ENCODE measurements around the gene SYNPO. TPM values are rescaled to one million over a fixed set of nuclear protein-coding genes. Genes with fewer than 3 reads are reported as not detected.

SYNPO gene
- total RNA-seq, 1 donor from 2014 or later = 0.41 TPM

- Histone ChIP-seq H3K9me3 (ENCODE audit: low read depth) (no peaks in the 10 kb centered on the region), H3K27ac (no peak overlapping the region), H4K20me1 (ENCODE audit: low read depth) (no peaks in the 10 kb centered on the region), H3F3A (ENCODE audit: low read depth) (peaks cover 9% of the 10 kb centered on the region), H3K27me3 (no peaks in the 10 kb centered on the region), H2AFZ (replicated peaks) (no peak overlapping the region), H3K4me3 (no peak overlapping the region), H3K79me2 (ENCODE audit: low read depth) (no peaks in the 10 kb centered on the region), H3K36me3 (no peaks in the 10 kb centered on the region), H3K4me2 (no peak overlapping the region), H3K9ac (no peak overlapping the region), H3K4me1 (peaks cover 21% of the 10 kb centered on the region)
- Mint-ChIP-seq H3K4me1 (peaks cover 12% of the 10 kb centered on the region), H3K27ac (no peak overlapping the region), H3K4me3 (peak overlapping the region; percentile 24), H3K36me3 (no peaks in the 10 kb centered on the region), H3K27me3 (ENCODE audit: insufficient read depth, low read depth) (peaks cover 2% of the 10 kb centered on the region), H3K9me3 (no peaks in the 10 kb centered on the region)
- no peak for DNase-seq (ENCODE audit: low spot score)
- no peak for TF ChIP-seq CTCF (IDR thresholded peaks at IDR 0.05)
- TF ChIP-seq EZH2 (IDR thresholded peaks at IDR 0.05) = no peak
- TF ChIP-seq EZH2phosphoT487 (IDR thresholded peaks at IDR 0.05) = no peak
Observed at GRCh38 chr5:150662731-150663516, 22.5 kb downstream of the SYNPO start.

GRCh38 chr5:150663936-150664335 lies 23.5 kb downstream of the SYNPO start:
- no peaks in the 10 kb centered on the region for H3K9me3 Mint-ChIP-seq
- DNase-seq (ENCODE audit: low spot score) = no peak
- peaks cover 2% of the 10 kb centered on the region for H3K27me3 Mint-ChIP-seq (ENCODE audit: insufficient read depth, low read depth)
- no peak overlapping the region for H3K9ac ChIP-seq
- H3K4me3 ChIP-seq = no peak overlapping the region
- H2AFZ ChIP-seq (replicated peaks) = no peak overlapping the region
- no peak overlapping the region for H3K4me2 ChIP-seq
- H3K36me3 ChIP-seq = no peaks in the 10 kb centered on the region
- H3K4me1 ChIP-seq = peaks cover 21% of the 10 kb centered on the region
- TF ChIP-seq EZH2 (IDR thresholded peaks at IDR 0.05) (no peak), CTCF (IDR thresholded peaks at IDR 0.05) (no peak), EZH2phosphoT487 (IDR thresholded peaks at IDR 0.05) (no peak)
- no peaks in the 10 kb centered on the region for H3K36me3 Mint-ChIP-seq
- H3K27me3 ChIP-seq = no peaks in the 10 kb centered on the region
- no peak overlapping the region for H3K27ac ChIP-seq
- H3K9me3 ChIP-seq (ENCODE audit: low read depth) = no peaks in the 10 kb centered on the region
- H3K27ac Mint-ChIP-seq = no peak overlapping the region
- peaks cover 9% of the 10 kb centered on the region for H3F3A ChIP-seq (ENCODE audit: low read depth)
- H3K4me1 Mint-ChIP-seq = peaks cover 12% of the 10 kb centered on the region
- no peaks in the 10 kb centered on the region for H3K79me2 ChIP-seq (ENCODE audit: low read depth)
- H4K20me1 ChIP-seq (ENCODE audit: low read depth) = no peaks in the 10 kb centered on the region
- H3K4me3 Mint-ChIP-seq = no peak overlapping the region

- H3K36me3 ChIP-seq = no peaks in the 10 kb centered on the region
- H3K9me3 ChIP-seq (ENCODE audit: low read depth) = no peaks in the 10 kb centered on the region
- peaks cover under 1% of the 10 kb centered on the region for H3K27me3 ChIP-seq
- peaks cover 8% of the 10 kb centered on the region for H3K4me1 Mint-ChIP-seq
- H3K36me3 Mint-ChIP-seq = no peaks in the 10 kb centered on the region
- H3K4me1 ChIP-seq = peaks cover 16% of the 10 kb centered on the region
- no peaks in the 10 kb centered on the region for H3K79me2 ChIP-seq (ENCODE audit: low read depth)
- H3K27ac ChIP-seq = no peak overlapping the region
- peaks cover 2% of the 10 kb centered on the region for H3K27me3 Mint-ChIP-seq (ENCODE audit: insufficient read depth, low read depth)
- H4K20me1 ChIP-seq (ENCODE audit: low read depth) = no peaks in the 10 kb centered on the region
- TF ChIP-seq EZH2 (IDR thresholded peaks at IDR 0.05) (no peak), CTCF (IDR thresholded peaks at IDR 0.05) (no peak), EZH2phosphoT487 (IDR thresholded peaks at IDR 0.05) (no peak)
- H2AFZ ChIP-seq (replicated peaks) = no peak overlapping the region
- peaks cover 10% of the 10 kb centered on the region for H3F3A ChIP-seq (ENCODE audit: low read depth)
- no peak for DNase-seq (ENCODE audit: low spot score)
- H3K4me3 Mint-ChIP-seq = no peak overlapping the region
- H3K4me3 ChIP-seq = no peak overlapping the region
- no peak overlapping the region for H3K27ac Mint-ChIP-seq
- peaks cover 2% of the 10 kb centered on the region for H3K9me3 Mint-ChIP-seq
- no peak overlapping the region for H3K9ac ChIP-seq
- no peak overlapping the region for H3K4me2 ChIP-seq
Observed at GRCh38 chr5:150665044-150665443, 24.6 kb downstream of the SYNPO start.

All from neural progenitor cell (in vitro differentiated cells).